CD4-positive, alpha-beta T cell treated with Interleukin-17A for 1 hour (primary cell): ENCODE measurements around the gene ZNF705A.
"Not testable (repeated sequence)": the region's sequence is repeated elsewhere in the genome, so short reads cannot be mapped to it uniquely, and the experiment has no call there.

Experiments
- DNase-seq: peaks from one replicate; pipeline ENCODE4 v3.0.0-alpha.2; 2020

The ZNF705A gene

DNA sequence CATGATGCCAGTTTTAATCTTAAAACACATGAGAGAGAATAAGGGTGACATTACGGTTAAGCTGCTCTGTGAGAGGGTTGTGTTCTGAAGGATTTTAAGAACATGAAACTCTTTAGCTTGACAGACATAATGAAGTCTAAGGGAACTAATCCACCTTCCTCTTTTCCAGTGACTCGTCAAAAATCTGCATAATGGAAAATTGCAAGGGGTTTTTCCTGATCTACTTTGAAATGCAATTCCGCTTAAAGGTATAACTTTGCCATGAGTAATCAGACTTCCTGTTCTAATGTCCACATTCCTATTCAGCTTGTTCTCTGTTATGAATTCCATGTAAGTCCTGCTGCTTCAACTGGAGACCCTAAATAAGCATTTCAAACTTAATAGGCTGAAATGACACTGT is at the start of gene ZNF705A:
Gene ZNF705A, plus strand, starts transcription at position 171 of the 400 bp plus-strand sequence. CDS start 15,611 bp downstream, outside the sequence.
- DNase-seq, result peak; percentile 8

DNA sequence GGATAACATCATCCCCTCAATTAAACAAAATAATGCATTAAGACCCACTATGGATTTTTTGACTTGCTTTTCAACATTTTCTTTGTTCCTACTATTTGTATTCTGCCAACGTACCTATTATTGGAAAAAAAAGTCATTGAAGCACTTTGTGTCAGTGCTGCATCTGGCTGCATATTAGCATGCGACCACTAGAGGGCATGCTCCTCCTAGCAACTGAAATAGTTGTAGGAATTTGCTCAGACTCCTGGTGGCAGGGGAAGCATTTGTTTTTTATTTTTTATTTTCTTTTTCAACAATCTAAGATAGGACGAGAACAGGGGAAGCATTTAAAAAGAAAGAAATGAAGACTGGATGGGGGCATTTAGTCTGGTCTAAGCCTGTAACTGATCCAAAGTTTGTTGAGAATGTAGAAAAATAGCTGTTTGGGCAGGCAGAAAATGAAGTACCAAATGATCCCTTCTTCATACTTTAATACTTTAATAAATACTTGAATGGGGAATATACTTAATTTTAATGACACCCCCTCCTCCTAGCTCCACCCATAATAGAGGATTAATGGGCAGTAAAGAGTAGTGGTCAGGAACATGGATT is 47.9 kb upstream of the ZNF705A start:
- peak; percentile 82 for DNase-seq

DNA sequence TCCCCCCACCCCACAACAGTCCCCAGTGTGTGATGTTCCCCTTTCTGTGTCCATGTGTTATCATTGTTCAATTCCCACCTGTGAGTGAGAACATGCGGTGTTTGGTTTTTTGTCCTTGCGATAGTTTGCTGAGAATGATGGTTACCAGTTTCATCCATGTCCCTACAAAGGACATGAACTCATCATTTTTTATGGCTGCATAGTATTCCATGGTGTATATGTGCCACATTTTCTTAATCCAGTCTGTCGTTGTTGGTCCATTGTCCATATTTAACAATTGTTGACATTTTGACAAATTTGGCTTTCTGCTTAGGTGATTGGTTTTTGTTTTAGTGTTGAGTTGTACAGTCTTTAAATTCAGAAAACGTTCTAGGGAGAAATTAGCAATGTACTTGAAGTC is 43.7 kb upstream of the ZNF705A start:
- not testable (repeated sequence) for DNase-seq

DNA sequence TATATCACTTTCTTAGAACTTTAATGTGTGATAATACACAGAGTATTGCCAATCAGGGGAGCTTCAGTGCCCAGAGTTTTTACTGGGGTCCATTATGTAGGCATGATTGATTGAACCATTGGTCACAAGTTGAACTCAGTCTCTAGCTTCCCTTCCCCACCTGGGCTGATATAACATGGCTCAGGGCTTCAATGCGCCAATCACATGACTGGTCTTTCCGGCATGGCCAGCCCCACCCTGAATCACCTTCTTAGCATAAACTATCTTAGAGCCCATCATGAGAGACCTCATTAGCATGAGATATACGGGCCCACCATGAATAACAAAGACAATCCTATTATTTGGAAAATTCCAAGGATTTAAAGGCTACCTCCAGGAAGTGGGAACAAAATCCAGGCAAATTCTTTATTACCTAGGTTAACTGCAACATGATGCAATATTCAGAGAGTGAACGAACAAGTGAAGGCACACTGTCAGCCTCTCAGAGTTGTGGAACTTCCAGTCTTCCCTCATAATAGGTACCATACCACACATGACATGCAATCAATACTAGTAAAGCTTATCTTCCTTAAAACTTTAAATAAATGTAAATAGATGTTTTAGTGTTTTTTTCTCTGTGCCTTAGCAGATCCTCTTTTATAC is 36.6 kb upstream of the ZNF705A start:
- DNase-seq, result no peak

DNA sequence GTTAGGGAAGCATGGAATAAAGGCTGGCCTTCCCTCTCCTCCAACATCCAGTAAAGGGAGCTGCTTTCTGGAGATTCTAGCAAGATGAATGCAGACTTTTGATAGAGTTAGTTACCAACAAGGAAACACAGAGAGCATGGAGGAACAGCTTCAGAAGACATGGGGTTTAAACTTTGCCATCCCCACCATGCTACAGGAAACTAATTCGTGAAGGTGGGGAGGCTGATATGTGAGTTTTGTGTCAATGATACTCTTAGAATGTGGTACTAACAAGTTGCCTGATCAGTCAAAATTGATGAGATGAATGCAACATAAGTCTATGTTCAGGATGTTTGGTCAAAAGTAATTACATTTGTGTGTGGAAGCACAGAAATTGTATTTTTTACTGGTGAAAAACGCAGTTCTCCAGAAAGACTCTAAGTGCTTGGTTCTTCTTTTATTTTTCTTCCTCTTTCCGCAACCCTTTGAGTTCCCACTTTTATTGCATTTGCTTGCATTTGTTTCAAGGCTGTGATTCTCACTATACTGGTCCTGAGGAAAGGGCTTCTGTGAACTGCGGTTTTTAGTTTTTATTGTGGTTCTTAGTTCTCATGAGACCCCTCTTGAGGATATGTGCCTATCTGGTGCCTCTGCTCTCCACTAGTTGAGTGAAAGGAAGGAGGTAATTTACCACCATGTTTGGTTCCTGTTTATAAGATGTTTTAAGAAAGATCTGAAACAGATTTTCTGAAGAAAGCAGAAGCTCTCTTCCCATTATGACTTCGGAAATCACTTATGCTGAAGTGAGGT is 33.5 kb upstream of the ZNF705A start, which contains the start of gene CLEC4A:
Gene CLEC4A, plus strand, starts transcription at position 494 of the 789 bp plus-strand sequence. Its CDS starts 262 bp downstream, at position 756.
- no peak for DNase-seq

DNA sequence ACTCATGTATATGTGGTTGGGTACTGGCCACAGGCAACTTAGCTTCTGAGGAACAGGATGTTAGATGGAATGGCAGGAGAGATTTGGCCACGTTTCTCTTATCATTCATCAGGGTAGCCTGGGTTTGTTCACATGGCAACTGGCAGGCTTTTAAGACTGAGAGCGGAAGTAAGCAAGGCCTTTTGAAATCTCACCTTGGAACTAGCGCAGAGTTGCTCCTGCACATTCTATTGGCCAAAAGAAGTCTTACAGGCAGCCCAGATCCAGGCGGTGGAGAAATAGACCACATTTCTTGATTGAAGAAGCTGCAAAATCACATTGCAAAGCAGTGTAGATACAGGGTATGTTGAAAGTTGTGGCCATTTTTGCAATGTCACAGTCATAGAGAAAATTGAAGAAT is 29.7 kb upstream of the ZNF705A start:
- DNase-seq, result peak; percentile 28

DNA sequence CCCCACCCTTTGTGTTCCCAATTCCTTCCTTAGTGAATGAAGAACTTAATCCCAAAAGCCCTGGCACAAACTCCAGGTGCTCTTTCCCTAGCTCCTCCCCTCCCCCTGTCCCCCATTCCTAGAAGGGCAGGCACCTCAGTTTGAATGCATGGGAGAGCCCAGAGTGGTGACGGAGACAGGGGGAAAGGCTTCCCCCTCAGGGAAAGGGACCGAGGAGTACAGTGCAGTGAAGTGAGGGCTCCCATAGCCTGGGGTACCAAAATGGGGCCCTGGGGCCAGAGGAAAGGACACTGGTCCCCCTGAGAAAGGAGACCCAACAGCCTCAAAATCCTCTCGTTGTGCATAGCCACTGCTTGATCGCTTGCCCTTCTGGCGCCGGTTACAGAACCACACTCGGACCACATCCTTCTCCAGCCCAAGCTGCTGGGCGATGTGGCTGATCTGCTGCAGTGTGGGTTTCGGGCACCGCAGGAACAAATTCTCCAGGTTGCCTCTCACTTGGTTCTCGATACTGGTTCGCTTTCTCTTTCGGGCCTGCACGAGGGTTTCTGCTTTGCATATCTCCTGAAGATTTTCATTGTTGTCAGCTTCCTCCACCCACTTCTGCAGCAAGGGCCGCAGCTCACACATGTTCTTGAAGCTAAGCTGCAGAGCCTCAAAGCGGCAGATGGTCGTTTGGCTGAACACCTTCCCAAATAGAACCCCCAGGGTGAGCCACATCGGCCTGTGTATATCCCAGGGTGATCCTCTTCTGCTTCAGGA is 23.0 kb upstream of the ZNF705A start:
- DNase-seq, result not testable (repeated sequence)

DNA sequence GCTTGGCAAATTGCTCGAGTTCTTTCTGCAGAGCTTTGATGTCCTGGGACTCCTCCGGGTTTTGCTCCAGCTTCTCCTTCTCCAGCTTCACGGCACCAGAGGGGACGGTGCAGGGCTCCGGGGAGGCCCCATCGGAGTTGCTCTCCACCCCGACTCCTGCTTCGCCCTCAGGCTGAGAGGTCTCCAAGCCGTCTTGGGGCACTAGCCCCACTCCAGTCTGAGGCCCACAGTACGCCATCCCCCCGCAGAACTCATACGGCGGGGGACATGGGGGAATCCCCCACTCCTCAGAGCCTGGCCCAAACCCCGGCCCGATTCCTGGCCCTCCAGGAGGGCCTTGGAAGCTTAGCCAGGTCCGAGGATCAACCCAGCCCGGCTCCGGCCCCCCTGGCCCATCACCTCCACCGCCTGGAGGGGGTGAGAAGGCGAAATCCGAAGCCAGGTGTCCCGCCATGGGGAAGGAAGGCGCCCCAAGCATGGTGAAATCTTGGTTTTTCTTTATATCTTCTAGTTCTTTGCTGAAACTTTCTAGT is 22.4 kb upstream of the ZNF705A start:
- not testable (repeated sequence) for DNase-seq

DNA sequence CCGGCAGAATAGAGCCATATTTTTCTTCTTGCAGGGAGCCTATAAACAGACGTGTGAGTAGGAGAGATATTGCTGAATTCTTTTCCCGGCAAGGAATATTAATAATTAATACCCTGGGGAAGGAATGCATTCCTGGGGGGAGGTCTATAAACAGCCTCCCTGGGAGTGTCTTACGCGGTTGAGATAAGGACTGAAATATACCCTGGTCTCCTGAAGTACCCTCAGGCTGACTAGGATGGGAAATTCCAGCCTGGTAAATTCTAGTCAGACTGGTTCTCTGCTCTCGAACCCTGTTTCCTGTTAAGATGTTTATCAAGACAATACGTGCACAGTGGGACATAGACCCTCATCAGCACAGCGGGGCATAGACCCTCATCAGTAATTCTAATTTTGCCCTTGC is 15.2 kb upstream of the ZNF705A start:
- DNase-seq, result not testable (repeated sequence)

DNA sequence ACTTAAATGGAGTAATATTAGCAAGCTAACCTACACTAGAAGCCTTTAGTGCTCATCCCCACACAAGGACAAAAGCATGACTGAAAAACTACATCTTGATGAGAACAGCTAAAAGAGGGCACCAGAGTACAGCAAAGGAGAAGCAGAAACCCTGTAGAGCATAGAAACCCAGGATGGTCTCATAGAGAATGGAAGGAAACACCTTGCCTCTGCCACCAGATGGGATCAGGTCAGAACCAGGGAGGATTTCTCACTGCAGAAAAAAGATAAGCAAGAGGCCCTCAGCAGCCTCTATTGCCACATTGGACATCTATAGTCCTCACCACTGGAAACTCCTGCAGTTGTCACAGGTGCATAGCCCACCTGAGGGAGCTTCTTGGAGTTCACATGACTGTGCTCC is 13.6 kb upstream of the ZNF705A start:
- no peak for DNase-seq

DNA sequence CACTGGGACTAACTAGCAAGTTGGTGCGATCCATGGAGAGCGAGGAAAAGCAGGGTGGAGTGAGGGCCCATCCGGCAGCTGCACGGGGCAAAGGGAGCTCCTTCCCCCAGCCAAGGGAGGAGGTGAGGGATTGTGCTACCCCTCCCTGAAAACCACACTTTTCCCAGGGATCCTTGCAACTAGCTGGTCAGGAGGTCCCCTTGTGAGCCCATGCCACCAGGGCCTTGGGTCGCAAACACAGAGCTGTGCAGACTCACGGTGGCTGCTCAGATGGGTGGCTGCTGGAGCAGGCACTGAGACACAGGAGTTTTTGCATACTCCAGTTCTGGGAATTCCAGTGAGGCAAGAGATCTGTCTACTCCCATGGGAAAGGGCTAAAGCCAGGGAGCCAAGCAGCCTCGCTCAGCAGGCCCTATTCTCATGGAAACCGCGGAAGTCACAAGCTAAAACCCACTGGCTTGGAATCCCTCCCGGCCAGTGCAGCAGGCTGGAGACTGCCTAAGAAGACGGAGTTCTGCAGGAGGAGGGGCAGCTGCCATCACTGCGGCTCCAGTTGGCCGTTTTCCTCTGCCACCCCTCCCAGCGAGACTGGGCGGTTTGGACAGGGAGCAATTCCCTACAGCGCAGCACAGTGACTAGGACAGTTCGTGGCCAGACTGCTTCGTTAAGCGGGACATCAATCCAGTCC is 10.9 kb upstream of the ZNF705A start:
- DNase-seq, result no peak

DNA sequence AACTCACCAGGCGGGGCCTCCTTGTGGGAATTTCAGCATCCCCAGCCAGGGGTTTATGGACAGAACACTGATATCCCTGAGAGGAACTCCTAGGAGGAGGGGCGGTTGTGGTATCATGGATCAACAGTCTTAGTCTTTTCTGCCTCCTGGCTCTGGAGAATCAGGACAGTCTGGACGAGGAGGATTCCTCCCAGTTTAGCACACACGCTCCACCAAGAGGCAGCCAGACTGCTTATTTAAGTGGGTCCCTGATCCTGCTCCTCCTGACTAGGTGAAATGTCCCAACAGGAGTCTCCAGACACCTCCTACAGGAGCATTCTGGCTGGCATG is 10.4 kb upstream of the ZNF705A start:
- DNase-seq, result no peak

DNA sequence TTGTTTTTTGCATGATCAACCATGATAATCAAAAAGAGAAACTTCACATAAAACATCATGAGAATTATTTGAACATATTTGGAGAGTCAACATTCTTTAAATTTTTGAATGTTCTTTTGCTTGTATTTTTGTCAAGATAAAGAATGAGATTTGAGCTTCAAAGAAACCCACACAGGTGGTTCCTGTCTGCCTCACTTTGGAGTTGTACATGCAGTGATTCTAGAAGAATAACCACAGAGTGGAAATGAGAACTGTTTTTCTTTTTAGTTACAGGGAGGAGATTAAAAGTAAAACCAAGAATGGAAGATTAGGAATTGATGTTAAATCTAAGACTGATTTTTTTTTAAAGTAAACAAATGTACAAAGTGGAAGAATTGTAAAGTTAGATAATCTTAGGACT is 2.3 kb upstream of the ZNF705A start:
- peak; percentile 10 for DNase-seq

DNA sequence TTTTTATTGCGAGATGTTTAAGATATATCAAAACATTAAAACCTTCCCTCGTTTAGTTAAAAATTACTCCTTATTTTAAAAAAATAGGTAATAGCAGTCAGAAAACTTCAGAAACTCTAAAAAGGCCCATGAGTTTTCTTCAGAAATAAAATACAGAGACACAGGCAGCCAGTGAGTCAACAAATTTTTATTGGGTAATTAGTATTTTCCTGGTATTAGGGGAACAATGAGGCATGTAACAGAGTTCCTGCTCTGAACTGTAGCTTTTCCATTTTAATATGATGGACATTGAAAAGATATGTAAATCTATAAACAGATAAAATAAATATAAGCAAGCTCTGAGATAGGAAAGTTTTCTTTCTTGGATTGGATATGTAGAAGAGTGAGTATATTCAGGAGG is 399 bp upstream of the ZNF705A start:
- no peak for DNase-seq

DNA sequence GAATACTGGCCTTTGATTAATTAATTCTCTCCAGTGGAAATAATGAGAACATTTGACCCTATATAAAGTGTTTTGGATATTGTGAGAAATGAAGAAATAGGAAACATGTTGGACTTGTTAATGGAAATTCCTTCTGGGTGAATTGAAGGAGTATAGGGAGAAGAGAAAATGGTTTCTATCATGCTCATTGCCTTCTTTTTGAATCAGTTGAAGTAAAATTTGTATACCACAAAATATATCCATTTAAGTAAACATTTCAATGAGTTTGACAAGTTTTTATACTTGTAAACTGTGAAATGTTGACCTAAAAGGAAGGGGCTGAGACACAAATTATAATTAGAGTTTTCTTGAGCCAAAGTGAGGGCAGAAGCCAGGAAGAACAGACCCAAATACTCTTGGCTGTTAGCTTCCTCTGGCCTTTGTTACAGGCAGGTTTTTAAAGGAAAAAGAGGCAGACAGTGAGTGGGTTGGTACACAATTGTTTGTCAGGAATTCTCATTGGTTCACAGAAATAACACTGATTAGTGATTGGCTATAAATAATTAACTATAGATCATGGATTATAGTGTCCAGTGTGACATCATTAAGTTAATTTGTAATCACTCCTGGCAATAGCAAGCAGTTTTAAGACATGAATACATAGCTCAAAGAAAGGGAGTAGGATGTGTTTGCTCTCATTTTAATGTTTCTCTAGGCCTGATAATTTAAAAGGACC is 826 bp downstream of the ZNF705A start:
- DNase-seq, result no peak

DNA sequence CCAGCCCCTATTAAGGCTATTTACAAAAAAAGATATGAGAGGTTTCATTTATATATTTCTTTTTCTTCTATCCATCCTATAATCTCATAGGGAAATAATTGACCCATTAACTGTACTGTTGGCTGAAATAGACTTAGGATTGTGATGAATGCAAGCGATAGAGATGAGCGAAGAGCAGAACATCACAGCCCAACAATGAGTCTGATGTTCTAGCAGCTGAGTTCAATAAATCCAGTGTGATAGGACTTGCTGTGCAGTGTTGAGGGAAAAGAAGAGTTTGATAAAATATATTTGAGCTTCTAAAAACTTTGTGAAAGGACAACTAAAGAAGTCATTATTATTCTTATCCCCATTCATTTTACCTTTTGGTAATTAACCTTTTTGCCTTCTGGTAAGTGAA is 16.1 kb downstream of the ZNF705A start:
- not testable (repeated sequence) for DNase-seq

DNA sequence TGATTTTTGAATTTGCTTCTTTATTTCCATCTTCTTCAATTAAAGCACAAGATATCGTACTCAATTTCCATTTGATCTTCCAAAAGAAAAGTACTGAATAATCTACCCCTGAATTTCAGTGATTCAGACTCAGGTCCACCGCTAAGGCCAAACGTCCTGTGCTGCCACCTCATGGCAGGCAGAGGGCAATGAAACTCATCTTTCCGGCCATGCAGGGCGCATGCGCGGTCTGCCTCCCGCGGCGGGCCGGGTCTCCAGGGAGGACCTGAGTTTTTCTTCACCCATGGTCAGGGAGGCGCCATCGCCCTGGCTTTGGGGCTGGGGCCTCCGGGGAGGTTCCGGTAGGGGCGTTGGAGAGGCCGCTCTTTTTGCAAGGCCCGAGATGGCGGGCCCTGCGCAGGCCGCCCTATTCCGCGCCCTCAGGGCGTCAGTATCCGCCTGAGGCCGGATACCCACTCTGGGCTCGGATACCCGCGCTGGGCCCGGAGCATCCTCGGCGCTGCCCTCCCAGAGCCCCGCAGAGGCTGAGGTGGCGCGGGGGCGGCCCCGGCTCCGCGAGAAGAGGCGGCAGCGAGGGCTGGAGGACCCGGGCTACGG is 23.3 kb downstream of the ZNF705A start:
- DNase-seq, result peak; percentile 89

DNA sequence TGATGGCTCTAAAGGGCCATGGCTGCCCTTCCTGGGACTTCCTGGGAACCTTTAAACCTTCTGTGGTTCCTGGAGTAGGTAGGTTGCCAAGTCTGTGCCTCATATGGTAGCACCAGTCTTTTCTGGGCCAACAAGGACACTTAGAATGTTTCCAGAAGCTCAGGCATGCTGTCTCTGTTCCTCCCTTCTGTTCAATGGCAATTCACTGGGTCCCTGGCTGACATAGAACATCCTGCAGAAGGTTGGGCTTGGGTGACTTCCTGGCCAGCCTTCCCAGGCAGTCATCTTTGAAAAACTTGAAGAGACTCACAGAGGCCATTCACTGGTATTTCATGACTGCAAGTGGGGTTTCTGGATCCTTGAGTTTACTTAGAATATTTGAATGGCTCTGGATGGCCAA is 24.5 kb downstream of the ZNF705A start:
- not testable (repeated sequence) for DNase-seq

DNA sequence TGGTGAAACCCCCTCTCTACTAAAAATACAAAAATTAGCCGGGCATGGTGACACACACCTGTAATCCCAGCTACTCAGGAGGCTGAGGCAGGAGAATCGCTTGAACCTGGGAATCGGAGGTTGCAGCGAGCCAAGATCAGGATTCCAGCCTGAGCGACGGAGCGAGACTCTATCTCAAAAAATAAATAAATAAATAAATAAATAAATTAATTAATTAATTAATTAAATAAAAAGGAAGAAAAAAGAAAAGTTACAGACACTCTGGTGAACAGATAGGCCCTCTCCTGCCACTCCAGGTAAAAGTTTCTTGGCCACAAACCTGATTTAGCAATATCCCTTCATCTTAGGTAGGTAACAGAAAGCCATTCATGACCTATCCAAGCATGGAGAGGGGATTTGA is 26.1 kb downstream of the ZNF705A start:
- DNase-seq, result not testable (repeated sequence)

DNA sequence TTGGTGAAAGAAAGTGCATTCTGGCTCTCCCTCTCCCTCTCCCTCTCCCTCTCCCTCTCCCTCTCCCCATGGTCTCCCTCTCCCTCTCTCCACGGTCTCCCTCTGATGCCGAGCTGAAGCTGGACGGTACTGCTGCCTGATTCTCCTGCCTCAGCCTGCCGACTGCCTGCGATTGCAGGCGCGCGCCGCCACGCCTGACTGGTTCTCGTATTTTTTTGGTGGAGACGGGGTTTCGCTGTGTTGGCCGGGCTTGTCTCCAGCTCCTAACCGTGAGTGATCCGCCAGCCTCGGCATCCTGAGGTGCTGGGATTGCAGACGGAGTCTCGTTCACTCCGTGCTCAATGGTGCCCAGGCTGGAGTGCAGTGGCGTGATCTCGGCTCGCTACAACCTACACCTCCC is 26.5 kb downstream of the ZNF705A start:
- DNase-seq, result not testable (repeated sequence)

DNA sequence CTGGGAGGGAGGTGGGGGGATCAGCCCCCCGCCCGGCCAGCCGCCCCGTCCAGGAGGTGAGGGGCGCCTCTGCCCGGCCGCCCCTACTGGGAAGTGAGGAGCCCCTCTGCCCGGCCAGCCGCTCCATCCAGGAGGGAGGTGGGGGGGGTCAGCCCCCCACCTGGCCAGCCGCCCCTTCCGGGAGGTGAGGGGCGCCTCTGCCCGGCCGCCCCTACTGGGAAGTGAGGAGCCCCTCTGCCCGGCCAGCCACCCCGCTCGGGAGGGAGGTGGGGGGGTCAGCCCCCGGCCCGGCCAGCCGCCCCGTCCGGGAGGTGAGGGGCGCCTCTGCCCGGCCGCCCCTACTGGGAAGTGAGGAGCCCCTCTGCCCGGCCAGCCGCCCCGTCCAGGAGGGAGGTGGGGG is 27.4 kb downstream of the ZNF705A start:
- not testable (repeated sequence) for DNase-seq
